Spleen (tissue), 11 donors: ENCODE data around the gene ANKRD12. TPM values are rescaled to one million over a fixed set of nuclear protein-coding genes. Genes with fewer than 3 reads are reported as not detected.

ENCODE experiments used
- DNase-seq: peaks from one replicate; pipeline ENCODE4 v3.0.0-alpha.2; 2020
- H3K27ac ChIP-seq, 8 donors: fragments of 200-600 bp; sonication (generic) in 7 of 8; 1 replicate in 4 of 8; 2 replicates in 4 of 8; pipeline versions ENCODE4 v1.5.0 to v1.8.0; 2016 to 2021; ENCODE audit warnings: inconsistent platforms in 4 of 8, mild to moderate bottlenecking in 4 of 8, moderate library complexity in 1 of 8
- H3K27me3 ChIP-seq, 7 donors: fragments of 200-600 bp; sonication (generic) in 6 of 7; replicated peaks in 1 of 7; 1 replicate in 4 of 7; 2 replicates in 3 of 7; pipeline versions ENCODE4 v1.5.0 to v1.8.0; 2016 to 2021; ENCODE audit warnings: inconsistent platforms in 3 of 7, mild to moderate bottlenecking in 1 of 7
- H3K36me3 ChIP-seq, 6 donors: fragments of 200-600 bp; sonication (generic) in 5 of 6; 1 replicate in 4 of 6; 2 replicates in 2 of 6; pipeline versions ENCODE4 v1.5.0 to v1.8.0; 2016 to 2021; ENCODE audit warnings: inconsistent platforms in 2 of 6
- H3K4me1 ChIP-seq, 6 donors: fragments of 200-600 bp; sonication (generic) in 5 of 6; 1 replicate in 3 of 6; 2 replicates in 3 of 6; pipeline versions ENCODE4 v1.5.0 to v1.8.0; 2016 to 2021; ENCODE audit warnings: inconsistent platforms in 3 of 6
- H3K4me3 ChIP-seq, 8 donors: fragments of 200-600 bp; sonication (generic) in 7 of 8; 1 replicate in 4 of 8; 2 replicates in 4 of 8; pipeline versions ENCODE4 v1.5.0 to v1.8.0; 2016 to 2021; ENCODE audit warnings: inconsistent platforms in 4 of 8, mild to moderate bottlenecking in 4 of 8, moderate library complexity in 2 of 8
- H3K9me3 ChIP-seq, 8 donors: fragments of 200-600 bp; sonication (generic) in 7 of 8; 1 replicate in 4 of 8; 2 replicates in 4 of 8; pipeline versions ENCODE4 v1.5.0 to v1.8.0; 2016 to 2021; ENCODE audit warnings: inconsistent platforms in 4 of 8
- POLR2A ChIP-seq, 3 donors: fragments of 450-650 bp; IDR thresholded peaks; one replicate each; pipeline ENCODE4 v1.5.1; 2017; ENCODE audit warnings: antibody characterized with exemption in 3 of 3, mild to moderate bottlenecking in 1 of 3
- POLR2AphosphoS5 ChIP-seq, 3 donors: sonication (generic); formaldehyde crosslinking; IDR thresholded peaks; one replicate each; pipeline ENCODE4 v1.5.1; 2017; ENCODE audit warnings: antibody characterized with exemption in 3 of 3
- WGBS, 5 donors: extraction: QIAGEN DNeasy Blood & Tissue Kit in 3 of 5; methylation state at CpG; one replicate each; pipeline versions ENCODE4 v1.1.5 to v1.1.7; 2013 to 2018; 5-methylcytosine and 5-hydroxymethylcytosine counted together
- intact Hi-C: fragments of 100-400 bp; cut with DNase I; formaldehyde crosslinking; loops from one replicate; pipeline ENCODE4 v1.15.0; 2023; ENCODE audit warnings: low total_unique reads
- polyA plus RNA-seq, 3 donors: library from polyadenylated mRNA; stranded (reverse); fragments of 200-250 nt; gene quantifications; one replicate each; pipeline ENCODE4 v1.2.1, GENCODE V29; 2013
- total RNA-seq, 7 donors: library from RNA; depleted of rRNA in 3 of 7; stranded (reverse); fragments of >200 nt in 3 of 7; fragmentation: NEBNext Ultra II Directional in 4 of 7; extraction: Animal tissue kit (Norgen Biotek cat#: 25700) in 4 of 7; gene quantifications; one replicate each; pipeline versions ENCODE4 v1.1.0 to v1.2.1, GENCODE V29; 2016 to 2021
- TF ChIP-seq, protein P1 (sequence below), 11 experiments: fragments of 200-600 bp in 7 of 11; fragments of 450-650 bp in 4 of 11; sonication (generic) in 4 of 11; IDR thresholded peaks in 8 of 11; conservative IDR thresholded peaks in 3 of 11; 1 replicate in 7 of 11; 2 replicates in 4 of 11; pipeline versions ENCODE4 v1.4.0 to v1.8.0; 2016 to 2021; ENCODE audit warnings: antibody characterized with exemption in 11 of 11, inconsistent platforms in 4 of 11, mild to moderate bottlenecking in 1 of 11
- donor health status: healthy with polysubstance abuse.
- donor health status: DM: no; HTN: no; CAD: no; lungs with moderate emphysema.
- donor health status: DM: no; HTN: no; CAD: no.
- donor health status: Bipolar disorder and iron deficiency.
- donor health status: healthy.
- donor health status: DM: no; HTN: no; CAD: no.
- donor health status: DM: yes; HTN: yes; CAD: no.

Gene ANKRD12
- total and polyA plus RNA-seq, 10 donors: 7.6 to 122 (median 84.4) TPM

DNA sequence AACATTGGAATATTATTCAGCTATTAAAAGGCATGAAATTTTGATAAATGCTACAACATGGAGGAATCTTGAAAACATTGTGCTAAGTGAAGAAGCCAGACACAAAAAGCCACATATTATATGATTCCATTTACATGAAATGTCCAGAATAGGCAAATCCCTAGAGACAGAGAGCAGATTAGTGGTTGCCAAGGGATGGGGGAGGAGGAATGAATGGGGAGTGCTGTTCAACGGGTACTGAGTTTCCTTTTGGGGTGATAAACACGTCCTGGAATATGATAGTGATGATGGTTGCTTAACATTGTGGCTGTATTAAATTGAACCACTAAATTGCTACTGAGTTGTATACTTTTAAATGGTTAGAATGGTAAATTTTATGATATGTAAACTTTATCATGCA, 189.1 kb downstream of the ANKRD12 start:
- Histone ChIP-seq H3K4me3 (no peak overlapping the region), H3K4me1 (no peaks in the 10 kb centered on the region), H3K36me3 (no peaks in the 10 kb centered on the region), H3K27me3 (no peaks in the 10 kb centered on the region), H3K9me3 (peaks cover 0 to 18% (median 9%) of the 10 kb centered on the region in 8 donors), H3K27ac (no peak overlapping the region)
- TF ChIP-seq POLR2AphosphoS5 (IDR thresholded peaks at IDR 0.05) (no peak), POLR2A (IDR thresholded peaks at IDR 0.05) (no peak)
- TF ChIP-seq, protein P1, sequence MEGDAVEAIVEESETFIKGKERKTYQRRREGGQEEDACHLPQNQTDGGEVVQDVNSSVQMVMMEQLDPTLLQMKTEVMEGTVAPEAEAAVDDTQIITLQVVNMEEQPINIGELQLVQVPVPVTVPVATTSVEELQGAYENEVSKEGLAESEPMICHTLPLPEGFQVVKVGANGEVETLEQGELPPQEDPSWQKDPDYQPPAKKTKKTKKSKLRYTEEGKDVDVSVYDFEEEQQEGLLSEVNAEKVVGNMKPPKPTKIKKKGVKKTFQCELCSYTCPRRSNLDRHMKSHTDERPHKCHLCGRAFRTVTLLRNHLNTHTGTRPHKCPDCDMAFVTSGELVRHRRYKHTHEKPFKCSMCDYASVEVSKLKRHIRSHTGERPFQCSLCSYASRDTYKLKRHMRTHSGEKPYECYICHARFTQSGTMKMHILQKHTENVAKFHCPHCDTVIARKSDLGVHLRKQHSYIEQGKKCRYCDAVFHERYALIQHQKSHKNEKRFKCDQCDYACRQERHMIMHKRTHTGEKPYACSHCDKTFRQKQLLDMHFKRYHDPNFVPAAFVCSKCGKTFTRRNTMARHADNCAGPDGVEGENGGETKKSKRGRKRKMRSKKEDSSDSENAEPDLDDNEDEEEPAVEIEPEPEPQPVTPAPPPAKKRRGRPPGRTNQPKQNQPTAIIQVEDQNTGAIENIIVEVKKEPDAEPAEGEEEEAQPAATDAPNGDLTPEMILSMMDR (IDR thresholded peaks at IDR 0.05 in 8 of 11, conservative IDR thresholded peaks at IDR 0.05 in 3 of 11): no peak
- WGBS, 5 donors: 53 to 83% (median 56%) methylated on average over 2 of the region's 2 CpGs
- intact Hi-C loops: no loop called here
- no peak for DNase-seq

DNA sequence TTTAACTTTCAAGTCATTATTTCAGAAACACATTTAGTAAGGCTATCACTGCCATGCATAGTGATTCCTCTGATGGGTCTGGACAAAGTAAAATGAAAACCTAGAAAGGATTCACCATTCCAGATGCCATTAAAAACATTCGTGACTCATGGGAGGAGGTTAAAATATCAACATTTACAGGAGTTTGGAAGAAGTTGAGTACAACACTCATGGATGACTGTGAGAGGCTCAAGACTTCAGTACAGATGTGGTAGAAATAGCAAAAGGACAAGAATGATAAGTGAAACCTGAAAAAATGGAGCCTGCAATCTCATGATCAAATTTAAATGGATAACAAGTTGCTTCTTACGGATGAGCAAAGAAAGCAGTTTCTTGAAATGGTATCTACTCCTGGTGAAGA, 192.2 kb downstream of the ANKRD12 start:
- intact Hi-C loops: no loop called here
- no peak for DNase-seq
- peaks cover 0 to 5% (median 3%) of the 10 kb centered on the region in 6 donors for H3K4me1 ChIP-seq
- peaks cover 0 to 18% (median 9%) of the 10 kb centered on the region in 8 donors for H3K9me3 ChIP-seq
- 43 to 93% (median 73%) methylated on average over 2 of the region's 2 CpGs for WGBS, 5 donors
- H3K27ac ChIP-seq: no peak overlapping the region
- no peak overlapping the region for H3K4me3 ChIP-seq
- TF ChIP-seq POLR2A (IDR thresholded peaks at IDR 0.05): no peak
- TF ChIP-seq, protein P1 (IDR thresholded peaks at IDR 0.05 in 8 of 11, conservative IDR thresholded peaks at IDR 0.05 in 3 of 11): no peak
- no peak for TF ChIP-seq POLR2AphosphoS5 (IDR thresholded peaks at IDR 0.05)
- H3K36me3 ChIP-seq: no peaks in the 10 kb centered on the region
- peaks cover 0 to 6% (median 0%) of the 10 kb centered on the region in 7 donors for H3K27me3 ChIP-seq

DNA sequence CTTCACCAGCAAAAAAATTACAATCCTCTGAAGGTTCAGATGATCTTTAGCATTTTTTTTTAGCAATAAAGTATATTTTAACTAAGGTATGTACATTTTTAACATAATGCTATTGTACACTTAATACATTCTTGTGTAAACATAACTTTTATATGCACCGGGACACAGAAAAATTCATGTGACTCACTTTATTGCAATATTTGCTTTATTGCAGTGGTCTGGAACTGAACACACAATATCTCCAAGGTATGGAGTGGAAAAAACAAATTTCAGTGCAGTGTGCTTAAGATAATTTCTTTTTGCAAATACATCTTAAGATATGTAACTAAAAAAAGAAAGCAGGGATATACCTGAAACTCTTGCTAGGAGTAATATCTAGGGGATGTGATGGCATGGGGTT, 192.9 kb downstream of the ANKRD12 start:
- Histone ChIP-seq H3K27ac (no peak overlapping the region), H3K4me1 (peaks cover 0 to 10% (median 6%) of the 10 kb centered on the region in 6 donors), H3K9me3 (peaks cover 0 to 18% (median 9%) of the 10 kb centered on the region in 8 donors), H3K36me3 (no peaks in the 10 kb centered on the region), H3K4me3 (no peak overlapping the region), H3K27me3 (peaks cover 0 to 7% (median 0%) of the 10 kb centered on the region in 7 donors)
- WGBS, 5 donors: 58 to 100% (median 98%) methylated on average over 1 of the region's 1 CpG
- DNase-seq: no peak
- intact Hi-C loops: no loop called here
- TF ChIP-seq, protein P1 (IDR thresholded peaks at IDR 0.05 in 8 of 11, conservative IDR thresholded peaks at IDR 0.05 in 3 of 11): no peak
- TF ChIP-seq POLR2A (IDR thresholded peaks at IDR 0.05): no peak
- no peak for TF ChIP-seq POLR2AphosphoS5 (IDR thresholded peaks at IDR 0.05)

DNA sequence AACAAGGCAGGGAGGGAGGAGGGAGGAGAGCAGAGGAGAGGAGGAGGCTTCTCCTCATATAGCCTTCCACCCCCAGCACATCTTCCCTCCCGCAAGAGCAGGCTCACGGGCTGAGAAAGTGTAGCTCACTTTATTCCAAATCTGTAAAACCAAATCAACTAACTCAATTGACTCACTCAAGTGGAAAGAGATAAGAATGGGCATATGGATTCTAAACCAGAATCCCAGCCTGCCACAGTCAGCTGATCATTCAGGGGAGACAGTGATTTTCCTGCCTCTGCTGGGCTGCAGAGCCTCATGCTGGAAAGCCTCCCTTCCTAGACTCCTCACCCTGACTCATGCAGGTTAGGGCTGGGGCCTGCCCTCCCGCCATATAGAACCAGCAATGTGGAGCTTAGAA, 193.8 kb downstream of the ANKRD12 start:
- H3K9me3 ChIP-seq: peaks cover 0 to 18% (median 9%) of the 10 kb centered on the region in 8 donors
- DNase-seq: no peak
- H3K4me1 ChIP-seq: peaks cover 0 to 15% (median 10%) of the 10 kb centered on the region in 6 donors
- H3K27me3 ChIP-seq: peaks cover 0 to 7% (median 0%) of the 10 kb centered on the region in 7 donors
- intact Hi-C loops: loop anchor here (10.0 kb wide), 2 partner anchors 144 to 256 kb away; partner anchors contain the start of gene RALBP1
- 83 to 92% (median 88%) methylated on average over 3 of the region's 3 CpGs for WGBS, 5 donors
- TF ChIP-seq POLR2A (IDR thresholded peaks at IDR 0.05) (no peak), POLR2AphosphoS5 (IDR thresholded peaks at IDR 0.05) (no peak)
- TF ChIP-seq, protein P1 (IDR thresholded peaks at IDR 0.05 in 8 of 11, conservative IDR thresholded peaks at IDR 0.05 in 3 of 11): no peak
- H3K36me3 ChIP-seq: no peaks in the 10 kb centered on the region
- no peak overlapping the region for H3K4me3 ChIP-seq
- no peak overlapping the region for H3K27ac ChIP-seq
